ENCODE measurements around the gene FAM3C.
"Not testable (repeated sequence)": the region's sequence is repeated elsewhere in the genome, so short reads cannot be mapped to it uniquely, and the experiment has no call there.

The FAM3C gene

DNA sequence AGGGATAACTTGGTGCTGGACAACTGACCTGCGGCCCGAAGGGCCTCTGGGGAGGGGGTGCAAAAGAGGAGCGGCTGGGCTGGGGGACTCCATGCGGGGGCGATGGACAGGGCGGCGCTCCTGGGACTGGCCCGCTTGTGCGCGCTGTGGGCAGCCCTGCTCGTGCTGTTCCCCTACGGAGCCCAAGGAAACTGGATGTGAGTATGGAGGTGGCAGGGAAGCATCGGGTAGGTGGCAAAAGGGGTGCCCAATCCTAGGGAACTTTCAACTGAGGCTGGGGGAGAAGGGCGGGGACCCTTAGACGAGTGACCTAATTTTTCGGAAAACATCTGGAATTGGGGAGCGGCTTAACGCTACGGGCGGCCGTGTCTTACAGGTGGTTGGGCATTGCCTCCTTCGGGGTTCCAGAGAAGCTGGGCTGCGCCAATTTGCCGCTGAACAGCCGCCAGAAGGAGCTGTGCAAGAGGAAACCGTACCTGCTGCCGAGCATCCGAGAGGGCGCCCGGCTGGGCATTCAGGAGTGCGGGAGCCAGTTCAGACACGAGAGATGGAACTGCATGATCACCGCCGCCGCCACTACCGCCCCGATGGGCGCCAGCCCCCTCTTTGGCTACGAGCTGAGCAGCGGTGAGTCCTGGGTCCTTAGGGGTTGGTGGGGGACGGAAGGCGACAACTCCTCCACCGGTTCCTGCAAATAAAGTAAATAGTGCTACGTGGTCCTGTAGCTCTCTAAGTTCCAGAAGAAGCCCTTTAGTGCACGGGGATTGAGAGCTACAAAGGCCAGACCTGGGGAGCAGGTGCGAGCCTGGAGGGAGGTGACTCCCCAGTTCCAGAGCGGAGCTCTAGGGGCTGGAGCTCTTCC, 66.7 kb downstream of the FAM3C start:
- DNase-seq: peak; percentile 43

DNA sequence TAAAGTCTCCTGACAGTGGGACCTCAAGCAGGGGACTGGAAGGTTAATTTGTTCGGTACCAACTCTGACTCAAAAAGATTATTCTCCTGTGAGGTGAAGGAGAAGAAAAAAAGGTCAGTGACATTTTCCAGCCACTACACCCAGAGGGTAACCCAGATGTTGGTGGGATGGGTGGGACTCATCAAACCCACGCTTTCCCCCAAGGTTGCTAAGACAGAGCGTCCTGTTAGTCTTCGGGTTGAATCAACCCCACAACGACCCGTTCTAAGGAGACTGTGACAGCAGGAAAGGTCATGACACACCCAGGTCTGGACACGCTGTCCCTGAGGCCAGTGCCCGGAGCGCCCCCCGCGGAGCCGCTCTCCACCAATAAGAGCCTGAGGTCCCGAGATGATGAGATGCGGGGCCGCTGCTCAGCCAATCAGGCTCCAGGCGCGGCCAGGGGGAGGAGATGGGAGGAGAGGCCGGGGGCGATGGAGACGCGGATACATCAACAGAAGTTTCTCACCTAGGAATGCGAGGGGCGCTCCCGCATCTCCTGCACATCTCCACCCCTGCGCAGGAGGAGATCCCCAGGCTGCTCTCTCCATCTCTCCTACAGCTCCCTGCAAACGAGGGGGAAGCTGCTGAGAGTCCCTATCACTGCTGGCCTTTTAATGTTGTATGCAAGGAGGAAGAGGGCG, 67.5 kb downstream of the FAM3C start, which contains the start of gene WNT16:
TSS of gene WNT16 (plus strand) at position 493 of the 683 bp plus-strand sequence. CDS start 293 bp downstream, outside the sequence.
- DNase-seq: no peak

- DNase-seq: no peak
Observed at GRCh38 chr7:121327671-121328070, 68.4 kb downstream of the FAM3C start.

- DNase-seq: no peak
Observed at GRCh38 chr7:121323515-121324302, 72.4 kb downstream of the FAM3C start.

- DNase-seq: no peak
Observed at GRCh38 chr7:121322460-121322859, 73.6 kb downstream of the FAM3C start.

- not testable (repeated sequence) for DNase-seq
Observed at GRCh38 chr7:121315170-121315569, 80.9 kb downstream of the FAM3C start.

DNA sequence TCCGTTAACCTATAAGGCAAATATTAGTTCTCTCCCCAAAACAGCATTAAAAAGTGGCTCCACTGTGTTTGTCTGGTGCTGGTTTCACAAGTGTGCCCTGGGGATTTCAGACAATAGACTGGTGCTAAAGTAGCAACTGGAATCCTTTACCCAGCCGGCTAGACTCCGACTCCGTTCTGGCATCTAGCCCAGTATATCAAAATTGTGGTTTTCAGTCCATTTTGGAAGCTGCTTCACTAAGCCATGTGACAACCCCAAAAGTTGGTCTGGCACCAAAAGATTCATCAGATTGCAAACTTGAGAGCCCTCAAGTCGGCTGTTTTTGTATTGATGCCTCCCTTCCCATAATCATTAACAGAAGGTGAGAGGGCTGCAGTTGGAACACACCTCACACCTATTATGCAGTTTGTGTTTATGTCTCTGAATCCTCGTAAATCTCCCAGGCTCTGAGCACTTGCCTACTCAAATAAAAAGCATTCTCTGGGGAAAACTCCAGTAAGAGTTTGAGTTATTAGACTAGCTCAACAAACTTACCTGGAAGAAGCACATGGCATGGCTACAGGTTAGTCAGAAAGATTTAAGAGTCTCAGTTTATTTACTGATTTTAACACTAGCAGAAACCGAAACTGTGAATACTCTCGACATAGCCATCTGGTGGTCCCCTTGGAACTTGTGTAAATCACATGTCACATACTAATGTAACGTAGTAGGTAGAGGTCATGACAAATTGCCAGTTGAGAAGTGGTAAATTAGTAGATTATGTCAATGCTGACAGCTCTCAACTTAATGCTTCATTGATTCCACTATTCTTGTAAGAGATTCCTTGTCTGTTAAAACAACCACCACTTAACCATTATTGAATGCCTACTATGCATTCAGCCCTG, 82.1 kb downstream of the FAM3C start:
- DNase-seq: no peak

GRCh38 chr7:121313220-121313792, 82.8 kb downstream of the FAM3C start:
- no peak for DNase-seq

DNA sequence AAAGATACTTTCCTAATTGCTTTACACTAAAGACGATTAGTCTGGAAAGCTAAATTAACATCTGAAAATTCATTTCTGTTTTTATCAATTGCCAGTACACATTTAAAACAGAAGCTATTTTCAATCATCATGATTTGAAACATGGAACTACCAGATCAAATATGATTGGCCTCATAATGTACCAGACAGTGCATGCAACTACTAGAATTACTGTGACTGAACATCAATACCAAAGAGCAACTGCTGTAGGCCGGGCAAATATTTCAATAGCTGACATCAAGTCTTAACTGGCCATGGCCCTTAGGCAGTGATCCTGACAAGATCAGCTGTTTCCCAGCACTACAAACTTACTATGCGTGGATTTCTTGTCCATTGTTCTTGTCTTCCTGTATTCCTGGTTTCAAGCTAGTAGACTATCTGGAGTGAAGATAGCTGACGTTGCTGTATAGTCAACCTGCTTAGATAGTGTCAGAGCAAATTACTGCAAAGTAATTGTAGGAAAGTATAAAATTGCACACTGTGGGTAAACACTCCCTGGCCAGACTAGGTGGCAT, 89.0 kb downstream of the FAM3C start:
- DNase-seq: no peak

DNA sequence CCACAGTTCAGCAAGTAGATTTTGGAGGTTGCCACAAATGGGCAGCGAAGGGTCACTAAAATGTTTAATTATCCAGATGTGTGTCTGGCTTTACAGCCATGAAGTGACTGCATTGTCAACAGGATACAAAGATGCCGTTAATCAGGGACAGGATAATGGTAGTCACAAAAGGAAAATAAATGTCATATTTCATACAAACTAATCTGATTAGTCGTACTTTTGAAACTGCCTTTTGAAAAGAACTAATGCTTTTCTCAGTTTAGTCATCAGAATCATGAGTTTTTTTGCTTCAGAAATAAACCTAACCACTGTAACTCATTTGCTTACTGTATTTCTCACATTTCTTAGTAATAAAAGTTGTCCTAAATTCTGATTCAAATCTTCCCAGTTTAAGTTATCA, 89.5 kb downstream of the FAM3C start:
- DNase-seq: no peak

- DNase-seq: no peak
Observed at GRCh38 chr7:121305109-121305508, 91.0 kb downstream of the FAM3C start.

DNA sequence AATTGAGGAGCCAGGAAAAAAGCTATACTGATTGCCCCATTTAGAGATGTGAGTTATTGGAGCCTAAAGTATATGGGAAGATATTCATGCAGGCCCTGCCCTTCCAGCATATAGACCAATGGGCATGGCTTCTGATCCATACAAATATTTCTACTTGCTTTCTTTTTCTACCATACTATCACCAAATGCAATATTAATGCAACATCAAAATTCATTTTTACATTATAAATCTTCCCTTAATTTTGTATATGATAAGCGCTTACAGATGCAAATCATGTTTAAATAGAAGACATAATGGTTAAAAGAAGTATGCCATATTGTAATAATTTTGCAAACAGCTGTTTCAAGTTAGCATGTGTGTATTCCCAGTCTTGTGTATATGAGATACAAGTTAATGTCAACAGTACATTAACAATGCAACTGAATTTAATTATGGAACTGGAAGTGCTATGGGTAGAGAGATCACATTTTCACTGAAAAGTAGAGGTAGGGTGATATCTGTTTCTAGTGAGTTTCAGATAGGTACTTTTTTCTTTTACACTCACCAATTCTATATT, 91.9 kb downstream of the FAM3C start:
- no peak for DNase-seq

DNA sequence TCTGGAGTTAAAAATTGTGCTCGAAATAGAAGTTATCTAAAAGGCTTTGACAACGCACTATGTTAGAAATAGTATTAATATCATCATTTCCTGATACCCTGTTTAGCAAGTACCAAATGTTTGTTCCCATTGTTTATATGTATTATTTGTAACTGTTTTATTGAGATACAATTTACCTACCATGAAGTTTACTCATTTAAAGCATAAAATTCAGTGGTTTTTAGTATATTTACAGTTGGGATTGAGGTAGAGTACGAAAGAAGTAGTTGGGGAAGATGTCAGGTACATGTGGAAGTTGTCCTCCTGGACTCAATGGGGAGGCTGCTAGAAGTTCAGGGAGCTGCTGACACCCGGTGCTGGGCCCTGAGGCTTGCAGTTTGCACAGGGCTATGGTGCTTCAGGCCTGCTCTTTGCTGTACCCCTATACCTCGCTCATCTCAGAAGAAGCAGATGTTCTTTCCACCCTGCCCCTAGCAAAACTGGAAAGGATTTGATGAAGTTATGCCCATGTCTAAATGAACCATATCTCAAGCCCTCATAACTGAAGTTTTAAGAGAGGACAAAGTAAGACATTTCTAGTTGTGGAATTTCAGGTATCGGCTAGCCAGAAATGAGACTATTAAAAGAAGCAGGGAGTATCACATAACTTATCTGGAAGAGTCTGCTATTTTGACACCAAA, 92.5 kb downstream of the FAM3C start:
- no peak for DNase-seq

DNA sequence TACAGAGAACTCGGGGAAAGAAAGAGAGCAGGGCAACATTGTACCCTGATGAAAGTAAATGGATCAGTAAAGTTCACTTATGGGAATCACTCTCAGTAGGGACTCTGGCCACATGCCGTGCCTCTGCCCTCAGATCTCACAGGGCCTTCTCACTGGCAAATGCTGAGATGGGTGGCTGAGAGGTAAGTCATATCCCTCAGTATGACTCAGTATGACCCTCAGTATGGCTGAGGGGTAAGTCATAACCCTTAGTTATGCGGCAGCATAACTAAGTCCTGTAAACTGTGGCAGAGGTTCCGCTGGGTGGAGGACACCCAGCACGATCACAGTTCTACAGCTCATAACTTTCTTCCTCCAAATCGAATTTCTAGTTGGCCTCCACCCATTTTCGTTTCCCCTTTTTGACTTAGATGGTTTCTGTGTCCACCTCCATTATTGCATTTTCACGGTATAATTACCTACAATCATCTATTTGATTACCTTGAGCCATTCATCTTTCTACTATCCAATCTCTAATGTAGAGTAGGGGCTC, 93.8 kb downstream of the FAM3C start:
- DNase-seq: no peak

DNA sequence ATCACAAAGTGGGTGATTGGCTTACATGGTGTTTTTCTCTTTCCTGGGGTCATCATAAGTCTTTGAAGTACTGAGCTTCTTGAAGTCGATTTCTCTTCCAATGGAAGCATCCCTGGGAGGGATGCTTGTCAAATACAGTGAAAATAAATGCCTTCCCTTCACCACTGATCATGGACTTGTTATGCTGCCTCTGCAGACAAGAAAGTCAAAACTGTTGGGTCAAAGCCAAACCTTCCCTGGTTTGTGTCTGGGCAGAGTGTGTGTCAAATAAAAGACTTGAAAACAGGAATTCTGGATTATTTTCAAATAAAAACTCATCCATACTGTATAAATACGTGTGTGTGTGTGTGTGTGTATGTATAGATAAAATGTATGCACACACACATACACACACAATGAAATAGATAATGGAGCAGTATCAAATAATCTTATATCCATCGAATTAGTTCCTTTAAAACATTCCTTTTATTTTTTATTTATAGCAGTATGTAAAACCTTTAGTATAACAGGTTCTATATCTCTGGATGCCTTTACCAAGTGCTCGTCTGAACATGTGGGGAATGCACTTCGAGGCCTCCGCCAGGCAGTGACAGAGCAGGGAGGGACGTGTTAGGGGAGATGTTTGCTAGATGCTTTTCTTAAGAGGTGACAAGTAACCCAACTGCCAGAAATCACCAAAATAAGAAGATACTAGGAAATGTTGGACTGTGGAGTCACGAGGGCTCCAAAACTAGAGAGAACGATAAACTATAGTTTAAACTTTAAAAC, 94.5 kb downstream of the FAM3C start:
- DNase-seq: no peak

DNA sequence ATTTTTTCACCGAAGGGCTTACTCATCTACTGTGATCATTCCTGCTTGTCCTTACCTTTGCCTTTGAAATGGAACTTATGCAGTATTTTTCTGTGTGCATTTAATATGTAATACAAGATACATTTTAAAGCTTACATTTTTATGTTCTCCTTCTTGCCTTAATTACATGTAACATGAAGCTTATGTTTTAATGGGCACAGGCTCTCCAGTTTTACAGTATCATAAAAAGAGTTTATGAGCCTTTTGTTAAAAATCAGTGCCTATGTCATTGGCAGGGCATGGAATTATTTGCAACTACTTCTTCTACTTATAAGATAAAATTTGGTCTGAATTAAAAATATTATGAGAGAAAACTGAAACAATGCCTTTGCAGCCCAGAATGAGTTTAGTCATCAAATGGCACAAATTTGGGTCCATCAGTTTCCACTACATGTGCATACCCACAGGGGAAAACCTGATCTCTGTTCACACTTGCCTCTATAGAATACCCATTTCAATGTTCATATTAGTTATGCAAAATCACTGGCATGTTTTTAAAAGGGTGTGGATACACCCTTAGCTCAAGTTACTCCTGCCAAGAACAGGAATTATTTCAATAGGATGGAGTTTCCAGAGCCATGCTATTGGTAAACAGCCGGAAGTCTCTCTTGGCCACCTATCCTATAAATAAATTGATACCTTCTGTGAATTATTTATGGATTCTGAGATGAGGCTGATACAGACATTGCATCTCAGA, 95.3 kb downstream of the FAM3C start:
- DNase-seq: no peak

Data from activated CD4-positive, alpha-beta T cell treated with anti-CD3 and anti-CD28 coated beads, Interleukin-2, amount 50 U/mL, for 16 hours (primary cell).